DND-41 (cell line): ENCODE results near the gene IGF2BP3.
"Not testable (repeated sequence)": the region's sequence is repeated elsewhere in the genome, so short reads cannot be mapped to it uniquely, and the experiment has no call there.

ENCODE experiments used
- ATAC-seq: fragments of 200-7000 bp; cut with Tn5 transposase; 3 replicates; pipeline ENCODE4 v1.9.1; 2021; ENCODE audit warnings: low read depth; ENCODE audit not compliant: insufficient read depth
- DNase-seq: peaks from one replicate; pipeline ENCODE4 v3.0.0-alpha.2; 2020
- H2AFZ ChIP-seq: 2 replicates; pipeline ENCODE4 v1.6.0; 2012; ENCODE audit warnings: low read depth, low read length
- H3K27ac ChIP-seq: 2 replicates; pipeline ENCODE4 v1.5.1; 2012; ENCODE audit warnings: low read length, inconsistent platforms
- H3K27me3 ChIP-seq: fragments of 200-600 bp; sonication (generic); 2 replicates; pipeline ENCODE4 v1.6.0; 2012; ENCODE audit warnings: low read length, mild to moderate bottlenecking, inconsistent platforms; ENCODE audit not compliant: insufficient read depth, poor library complexity
- H3K36me3 ChIP-seq: 2 replicates; pipeline ENCODE4 v1.5.1; 2012; ENCODE audit warnings: low read length, inconsistent platforms; ENCODE audit not compliant: insufficient read depth
- H3K4me1 ChIP-seq: 2 replicates; pipeline ENCODE4 v1.5.1; 2012; ENCODE audit warnings: mild to moderate bottlenecking, low read length; ENCODE audit not compliant: insufficient read depth
- H3K4me2 ChIP-seq: 2 replicates; pipeline ENCODE4 v1.6.0; 2012; ENCODE audit warnings: mild to moderate bottlenecking, moderate library complexity, low read length, inconsistent platforms; ENCODE audit not compliant: insufficient read depth
- H3K4me3 ChIP-seq, 2 experiments: fragments of 200-600 bp in 1 of 2; shearing (Covaris generic) in 1 of 2; 2 replicates each; pipeline ENCODE4 v1.5.1; 2012 to 2016; ENCODE audit warnings: inconsistent platforms in 2 of 2, low read length in 2 of 2, mild to moderate bottlenecking in 2 of 2, low read depth in 1 of 2, moderate library complexity in 1 of 2
- H3K79me2 ChIP-seq: 2 replicates; pipeline ENCODE4 v1.6.0; 2012; ENCODE audit warnings: low read length, inconsistent platforms; ENCODE audit not compliant: insufficient read depth
- H3K9ac ChIP-seq: 2 replicates; pipeline ENCODE4 v1.6.0; 2012; ENCODE audit warnings: low read depth, mild to moderate bottlenecking, inconsistent platforms, low read length, moderate library complexity
- H3K9me3 ChIP-seq: 2 replicates; pipeline ENCODE4 v1.5.1; 2012; ENCODE audit warnings: low read length, moderate library complexity, mild to moderate bottlenecking, inconsistent platforms; ENCODE audit not compliant: insufficient read depth, severe bottlenecking
- H4K20me1 ChIP-seq: 2 replicates; pipeline ENCODE4 v1.6.0; 2012; ENCODE audit warnings: low read length; ENCODE audit not compliant: insufficient read depth
- EZH2 ChIP-seq: IDR thresholded peaks from 3 replicates; pipeline ENCODE4 v1.6.1; 2012; ENCODE audit warnings: borderline replicate concordance, low read depth, mild to moderate bottlenecking, moderate library complexity, low read length, inconsistent platforms; ENCODE audit not compliant: severe bottlenecking
- TF ChIP-seq, protein P1 (sequence below): IDR thresholded peaks from 2 replicates; pipeline ENCODE4 v1.5.1; 2012; ENCODE audit warnings: borderline replicate concordance, low read length, moderate library complexity, mild to moderate bottlenecking; ENCODE audit not compliant: poor library complexity, severe bottlenecking; ENCODE audit errors: extremely low read depth

IGF2BP3 gene

DNA sequence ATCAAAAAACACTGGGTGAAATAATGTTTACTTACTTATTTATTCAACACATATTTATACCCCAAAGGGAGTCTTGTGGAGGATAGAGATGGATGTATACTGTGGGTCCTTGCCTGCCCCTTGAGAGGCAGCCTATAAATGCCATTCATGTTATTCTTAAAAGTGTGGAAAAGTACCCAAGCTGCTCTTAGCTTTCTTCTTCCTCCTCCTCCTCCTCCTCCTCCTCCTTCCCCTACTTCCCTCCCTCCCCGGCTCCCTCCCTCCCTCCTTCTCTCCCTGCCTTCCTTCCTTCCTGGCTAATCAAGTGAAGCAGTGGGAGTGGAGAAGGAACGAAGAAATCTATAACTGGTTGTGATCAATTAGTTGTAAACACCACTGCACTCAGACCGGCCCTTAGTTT is 21.2 kb upstream of the IGF2BP3 start:
- DNase-seq (no peak), ATAC-seq (no peak)
- no peak overlapping the region for H2AFZ ChIP-seq
- H3K4me3 ChIP-seq: no peak overlapping the region
- H3K27me3 ChIP-seq: no peaks in the 10 kb centered on the region
- H3K79me2 ChIP-seq: no peaks in the 10 kb centered on the region
- TF ChIP-seq, protein P1, sequence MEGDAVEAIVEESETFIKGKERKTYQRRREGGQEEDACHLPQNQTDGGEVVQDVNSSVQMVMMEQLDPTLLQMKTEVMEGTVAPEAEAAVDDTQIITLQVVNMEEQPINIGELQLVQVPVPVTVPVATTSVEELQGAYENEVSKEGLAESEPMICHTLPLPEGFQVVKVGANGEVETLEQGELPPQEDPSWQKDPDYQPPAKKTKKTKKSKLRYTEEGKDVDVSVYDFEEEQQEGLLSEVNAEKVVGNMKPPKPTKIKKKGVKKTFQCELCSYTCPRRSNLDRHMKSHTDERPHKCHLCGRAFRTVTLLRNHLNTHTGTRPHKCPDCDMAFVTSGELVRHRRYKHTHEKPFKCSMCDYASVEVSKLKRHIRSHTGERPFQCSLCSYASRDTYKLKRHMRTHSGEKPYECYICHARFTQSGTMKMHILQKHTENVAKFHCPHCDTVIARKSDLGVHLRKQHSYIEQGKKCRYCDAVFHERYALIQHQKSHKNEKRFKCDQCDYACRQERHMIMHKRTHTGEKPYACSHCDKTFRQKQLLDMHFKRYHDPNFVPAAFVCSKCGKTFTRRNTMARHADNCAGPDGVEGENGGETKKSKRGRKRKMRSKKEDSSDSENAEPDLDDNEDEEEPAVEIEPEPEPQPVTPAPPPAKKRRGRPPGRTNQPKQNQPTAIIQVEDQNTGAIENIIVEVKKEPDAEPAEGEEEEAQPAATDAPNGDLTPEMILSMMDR: no peak
- no peak for TF ChIP-seq EZH2
- H3K27ac ChIP-seq: no peak overlapping the region
- H3K36me3 ChIP-seq: no peaks in the 10 kb centered on the region
- no peaks in the 10 kb centered on the region for H3K9me3 ChIP-seq
- no peak overlapping the region for H3K9ac ChIP-seq
- no peaks in the 10 kb centered on the region for H4K20me1 ChIP-seq
- no peak overlapping the region for H3K4me2 ChIP-seq
- no peaks in the 10 kb centered on the region for H3K4me1 ChIP-seq

DNA sequence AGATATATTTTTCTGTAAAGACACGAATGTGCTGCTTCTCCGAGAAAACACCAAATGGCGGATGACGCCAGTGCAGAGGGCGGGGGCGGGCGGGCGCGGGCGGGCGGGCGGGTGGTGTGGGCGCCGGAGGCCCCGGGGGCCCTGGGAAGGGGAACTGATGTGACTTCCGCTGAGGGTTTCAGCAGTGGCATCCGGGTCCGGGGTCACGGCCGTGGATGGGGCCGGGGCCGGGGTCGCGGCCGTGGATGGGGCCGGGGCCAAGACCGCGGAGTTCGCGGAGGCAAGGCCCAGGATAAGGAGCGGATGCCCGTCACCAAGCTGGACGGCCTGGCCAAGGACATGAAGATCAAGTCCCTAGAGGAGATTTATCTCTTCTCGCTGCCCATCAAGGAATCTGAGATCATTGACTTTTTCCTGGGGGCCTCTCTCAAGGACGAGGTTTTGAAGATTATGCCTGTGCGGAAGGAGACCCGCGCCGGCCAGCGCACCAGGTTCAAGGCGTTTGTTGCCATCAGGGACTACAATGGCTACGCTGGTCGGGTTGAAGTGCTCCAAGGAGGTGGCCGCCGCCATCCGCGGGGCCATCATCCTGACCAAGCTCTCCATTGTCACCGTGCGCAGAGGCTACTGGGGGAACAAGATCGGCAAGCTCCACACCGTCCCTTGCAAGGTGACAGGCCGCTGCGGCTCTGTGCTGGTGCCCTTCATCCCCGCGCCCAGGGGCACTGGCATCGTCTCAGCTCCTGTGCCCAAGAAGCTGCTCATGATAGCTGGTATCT is 20.3 kb upstream of the IGF2BP3 start:
- ATAC-seq (no peak), DNase-seq (no peak)
- Histone ChIP-seq H3K9me3 (no peaks in the 10 kb centered on the region), H3K79me2 (no peaks in the 10 kb centered on the region), H3K4me2 (no peak overlapping the region), H2AFZ (no peak overlapping the region), H3K4me3 (no peak overlapping the region), H3K27me3 (no peaks in the 10 kb centered on the region), H3K9ac (no peak overlapping the region), H3K27ac (no peak overlapping the region), H3K36me3 (no peaks in the 10 kb centered on the region), H3K4me1 (no peaks in the 10 kb centered on the region), H4K20me1 (no peaks in the 10 kb centered on the region)
- TF ChIP-seq, protein P1: no peak
- no peak for TF ChIP-seq EZH2

DNA sequence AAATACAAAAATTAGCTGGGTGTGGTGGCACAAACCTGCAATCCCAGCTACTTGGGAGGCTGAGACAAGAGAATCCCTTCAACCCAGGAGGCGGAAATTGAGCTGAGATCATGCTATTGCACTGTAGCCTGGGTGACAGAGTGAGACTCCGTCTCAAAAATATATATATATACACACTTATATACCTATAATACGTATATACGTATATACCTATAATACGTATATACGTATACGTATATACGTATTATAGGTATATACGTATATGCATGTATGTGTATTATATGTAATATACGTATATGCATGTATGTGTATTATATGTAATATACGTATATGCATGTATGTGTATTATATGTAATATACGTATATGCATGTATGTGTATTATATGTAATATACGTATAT is 18.4 kb upstream of the IGF2BP3 start:
- not testable (repeated sequence) for ATAC-seq, H3K27me3 ChIP-seq, H3K36me3 ChIP-seq, H3K4me1 ChIP-seq, H2AFZ ChIP-seq, H3K4me3 ChIP-seq, H3K9ac ChIP-seq, H4K20me1 ChIP-seq, H3K9me3 ChIP-seq, DNase-seq, H3K4me2 ChIP-seq, H3K27ac ChIP-seq, H3K79me2 ChIP-seq

DNA sequence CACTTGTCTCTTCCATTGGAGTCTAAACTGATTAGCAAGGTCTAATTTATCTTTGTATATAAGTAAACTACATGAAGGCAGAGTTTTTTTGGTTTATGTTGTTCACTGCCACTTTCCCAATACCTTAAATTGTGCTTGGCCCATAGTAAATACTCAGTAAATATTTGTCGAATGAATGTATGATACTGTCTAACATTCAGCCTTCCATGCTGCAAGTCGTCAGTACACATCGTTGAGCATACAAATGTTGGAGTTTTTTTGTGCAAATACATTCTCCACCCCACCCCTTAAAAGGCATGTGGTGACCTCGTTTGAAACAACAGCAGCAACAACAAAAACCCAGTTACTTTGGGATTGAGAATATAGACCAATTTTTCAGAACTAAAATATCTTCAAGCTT is 17.4 kb upstream of the IGF2BP3 start:
- Histone ChIP-seq H3K79me2 (no peaks in the 10 kb centered on the region), H3K9ac (no peak overlapping the region), H3K27ac (no peak overlapping the region), H3K4me2 (no peak overlapping the region), H3K36me3 (no peaks in the 10 kb centered on the region), H3K9me3 (no peaks in the 10 kb centered on the region), H3K4me1 (no peaks in the 10 kb centered on the region), H2AFZ (no peak overlapping the region), H3K27me3 (no peaks in the 10 kb centered on the region), H4K20me1 (no peaks in the 10 kb centered on the region), H3K4me3 (no peak overlapping the region)
- TF ChIP-seq, protein P1: no peak
- TF ChIP-seq EZH2: no peak
- no peak for ATAC-seq
- DNase-seq: no peak
